ENCODE results near the gene RAB31.

Gene RAB31

GRCh38 chr18:9818423-9818734 lies 110.3 kb downstream of the RAB31 start:
- DNase-seq (ENCODE audit: insufficient read length, low spot score) (no peak), FAIRE-seq (no peak)
- TF ChIP-seq CTCF (IDR thresholded peaks at IDR 0.05; ENCODE audit: insufficient read depth, missing control alignments): no peak

GRCh38 chr18:9820127-9820526 lies 112.0 kb downstream of the RAB31 start:
- FAIRE-seq (no peak), DNase-seq (ENCODE audit: insufficient read length, low spot score) (no peak)
- TF ChIP-seq CTCF (IDR thresholded peaks at IDR 0.05; ENCODE audit: insufficient read depth, missing control alignments): no peak

GRCh38 chr18:9820719-9821118 lies 112.6 kb downstream of the RAB31 start:
- TF ChIP-seq CTCF (IDR thresholded peaks at IDR 0.05; ENCODE audit: insufficient read depth, missing control alignments): no peak
- FAIRE-seq: no peak
- DNase-seq (ENCODE audit: insufficient read length, low spot score): no peak

GRCh38 chr18:9822587-9823185 lies 114.6 kb downstream of the RAB31 start:
- DNase-seq (ENCODE audit: insufficient read length, low spot score) (no peak), FAIRE-seq (no peak)
- no peak for TF ChIP-seq CTCF (IDR thresholded peaks at IDR 0.05; ENCODE audit: insufficient read depth, missing control alignments)

- no peak for FAIRE-seq
- no peak for DNase-seq (ENCODE audit: insufficient read length, low spot score)
- no peak for TF ChIP-seq CTCF (IDR thresholded peaks at IDR 0.05; ENCODE audit: insufficient read depth, missing control alignments)
Observed at GRCh38 chr18:9823805-9824473, 115.8 kb downstream of the RAB31 start.

GRCh38 chr18:9824474-9824832 lies 116.4 kb downstream of the RAB31 start:
- DNase-seq (ENCODE audit: insufficient read length, low spot score) (no peak), FAIRE-seq (no peak)
- TF ChIP-seq CTCF (IDR thresholded peaks at IDR 0.05; ENCODE audit: insufficient read depth, missing control alignments): no peak

- FAIRE-seq (no peak), DNase-seq (ENCODE audit: insufficient read length, low spot score) (no peak)
- no peak for TF ChIP-seq CTCF (IDR thresholded peaks at IDR 0.05; ENCODE audit: insufficient read depth, missing control alignments)
Observed at GRCh38 chr18:9824952-9825371, 116.9 kb downstream of the RAB31 start.
